Measurements from ENCODE around the gene CLN6. TPM values are rescaled to one million over a fixed set of nuclear protein-coding genes. Genes with fewer than 3 reads are reported as not detected.

CLN6 gene
- total and polyA plus RNA-seq, 9 of the 15 experiments (the other 6 are each of a cell fraction or from before 2014, with no cell fraction given), result 0.71 to 53.3 (median 39.3) TPM

DNA sequence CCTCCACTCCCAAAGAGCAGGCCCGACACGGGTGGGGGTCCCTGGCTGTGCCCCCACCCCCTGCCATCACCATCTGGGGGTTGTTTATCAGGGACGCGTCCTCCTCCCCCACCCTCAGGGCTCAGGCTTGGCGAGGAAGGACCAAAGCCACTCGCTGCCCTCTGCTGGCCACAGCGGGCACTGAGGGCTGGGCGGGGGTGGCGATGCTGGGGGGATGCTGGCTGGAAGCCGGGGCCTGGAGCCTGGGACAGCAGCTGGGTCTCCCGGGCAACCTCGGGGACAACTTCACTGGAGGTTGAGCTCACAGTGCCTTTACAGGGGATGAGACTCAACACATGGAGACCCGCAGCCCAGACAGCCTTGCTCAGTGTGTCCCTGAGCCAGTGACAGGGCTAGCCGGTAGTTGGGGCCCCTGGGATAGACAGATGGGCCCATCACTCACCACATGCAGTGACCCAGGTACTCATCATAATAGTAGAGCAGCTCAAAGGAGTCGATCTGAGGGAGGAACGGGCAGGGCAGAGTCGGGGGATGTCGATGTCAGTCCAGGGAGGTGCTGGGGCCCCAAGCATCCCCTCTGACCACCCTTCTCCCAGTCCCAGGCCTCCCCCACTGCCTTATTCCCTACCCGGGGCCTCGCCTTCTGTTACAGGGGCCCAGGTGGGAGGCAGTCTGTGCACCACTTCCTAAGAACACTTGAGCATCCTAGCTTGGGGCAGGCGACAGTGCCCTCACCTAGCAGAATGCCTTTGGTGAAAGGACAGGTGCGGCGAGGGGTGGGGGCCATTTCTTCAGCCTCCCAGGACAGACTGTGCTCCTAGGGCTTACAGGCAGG lies 18.5 kb downstream of the CLN6 start (continued):
- TF ChIP-seq NR2C2 (CRISPR knock-in tag; IDR thresholded peaks at IDR 0.05) (no peak), NR2C2 (tag; IDR thresholded peaks at IDR 0.05) (no peak), EP300 (IDR thresholded peaks at IDR 0.05; ENCODE audit: low read length) (no peak)
- TF ChIP-seq, protein P1, sequence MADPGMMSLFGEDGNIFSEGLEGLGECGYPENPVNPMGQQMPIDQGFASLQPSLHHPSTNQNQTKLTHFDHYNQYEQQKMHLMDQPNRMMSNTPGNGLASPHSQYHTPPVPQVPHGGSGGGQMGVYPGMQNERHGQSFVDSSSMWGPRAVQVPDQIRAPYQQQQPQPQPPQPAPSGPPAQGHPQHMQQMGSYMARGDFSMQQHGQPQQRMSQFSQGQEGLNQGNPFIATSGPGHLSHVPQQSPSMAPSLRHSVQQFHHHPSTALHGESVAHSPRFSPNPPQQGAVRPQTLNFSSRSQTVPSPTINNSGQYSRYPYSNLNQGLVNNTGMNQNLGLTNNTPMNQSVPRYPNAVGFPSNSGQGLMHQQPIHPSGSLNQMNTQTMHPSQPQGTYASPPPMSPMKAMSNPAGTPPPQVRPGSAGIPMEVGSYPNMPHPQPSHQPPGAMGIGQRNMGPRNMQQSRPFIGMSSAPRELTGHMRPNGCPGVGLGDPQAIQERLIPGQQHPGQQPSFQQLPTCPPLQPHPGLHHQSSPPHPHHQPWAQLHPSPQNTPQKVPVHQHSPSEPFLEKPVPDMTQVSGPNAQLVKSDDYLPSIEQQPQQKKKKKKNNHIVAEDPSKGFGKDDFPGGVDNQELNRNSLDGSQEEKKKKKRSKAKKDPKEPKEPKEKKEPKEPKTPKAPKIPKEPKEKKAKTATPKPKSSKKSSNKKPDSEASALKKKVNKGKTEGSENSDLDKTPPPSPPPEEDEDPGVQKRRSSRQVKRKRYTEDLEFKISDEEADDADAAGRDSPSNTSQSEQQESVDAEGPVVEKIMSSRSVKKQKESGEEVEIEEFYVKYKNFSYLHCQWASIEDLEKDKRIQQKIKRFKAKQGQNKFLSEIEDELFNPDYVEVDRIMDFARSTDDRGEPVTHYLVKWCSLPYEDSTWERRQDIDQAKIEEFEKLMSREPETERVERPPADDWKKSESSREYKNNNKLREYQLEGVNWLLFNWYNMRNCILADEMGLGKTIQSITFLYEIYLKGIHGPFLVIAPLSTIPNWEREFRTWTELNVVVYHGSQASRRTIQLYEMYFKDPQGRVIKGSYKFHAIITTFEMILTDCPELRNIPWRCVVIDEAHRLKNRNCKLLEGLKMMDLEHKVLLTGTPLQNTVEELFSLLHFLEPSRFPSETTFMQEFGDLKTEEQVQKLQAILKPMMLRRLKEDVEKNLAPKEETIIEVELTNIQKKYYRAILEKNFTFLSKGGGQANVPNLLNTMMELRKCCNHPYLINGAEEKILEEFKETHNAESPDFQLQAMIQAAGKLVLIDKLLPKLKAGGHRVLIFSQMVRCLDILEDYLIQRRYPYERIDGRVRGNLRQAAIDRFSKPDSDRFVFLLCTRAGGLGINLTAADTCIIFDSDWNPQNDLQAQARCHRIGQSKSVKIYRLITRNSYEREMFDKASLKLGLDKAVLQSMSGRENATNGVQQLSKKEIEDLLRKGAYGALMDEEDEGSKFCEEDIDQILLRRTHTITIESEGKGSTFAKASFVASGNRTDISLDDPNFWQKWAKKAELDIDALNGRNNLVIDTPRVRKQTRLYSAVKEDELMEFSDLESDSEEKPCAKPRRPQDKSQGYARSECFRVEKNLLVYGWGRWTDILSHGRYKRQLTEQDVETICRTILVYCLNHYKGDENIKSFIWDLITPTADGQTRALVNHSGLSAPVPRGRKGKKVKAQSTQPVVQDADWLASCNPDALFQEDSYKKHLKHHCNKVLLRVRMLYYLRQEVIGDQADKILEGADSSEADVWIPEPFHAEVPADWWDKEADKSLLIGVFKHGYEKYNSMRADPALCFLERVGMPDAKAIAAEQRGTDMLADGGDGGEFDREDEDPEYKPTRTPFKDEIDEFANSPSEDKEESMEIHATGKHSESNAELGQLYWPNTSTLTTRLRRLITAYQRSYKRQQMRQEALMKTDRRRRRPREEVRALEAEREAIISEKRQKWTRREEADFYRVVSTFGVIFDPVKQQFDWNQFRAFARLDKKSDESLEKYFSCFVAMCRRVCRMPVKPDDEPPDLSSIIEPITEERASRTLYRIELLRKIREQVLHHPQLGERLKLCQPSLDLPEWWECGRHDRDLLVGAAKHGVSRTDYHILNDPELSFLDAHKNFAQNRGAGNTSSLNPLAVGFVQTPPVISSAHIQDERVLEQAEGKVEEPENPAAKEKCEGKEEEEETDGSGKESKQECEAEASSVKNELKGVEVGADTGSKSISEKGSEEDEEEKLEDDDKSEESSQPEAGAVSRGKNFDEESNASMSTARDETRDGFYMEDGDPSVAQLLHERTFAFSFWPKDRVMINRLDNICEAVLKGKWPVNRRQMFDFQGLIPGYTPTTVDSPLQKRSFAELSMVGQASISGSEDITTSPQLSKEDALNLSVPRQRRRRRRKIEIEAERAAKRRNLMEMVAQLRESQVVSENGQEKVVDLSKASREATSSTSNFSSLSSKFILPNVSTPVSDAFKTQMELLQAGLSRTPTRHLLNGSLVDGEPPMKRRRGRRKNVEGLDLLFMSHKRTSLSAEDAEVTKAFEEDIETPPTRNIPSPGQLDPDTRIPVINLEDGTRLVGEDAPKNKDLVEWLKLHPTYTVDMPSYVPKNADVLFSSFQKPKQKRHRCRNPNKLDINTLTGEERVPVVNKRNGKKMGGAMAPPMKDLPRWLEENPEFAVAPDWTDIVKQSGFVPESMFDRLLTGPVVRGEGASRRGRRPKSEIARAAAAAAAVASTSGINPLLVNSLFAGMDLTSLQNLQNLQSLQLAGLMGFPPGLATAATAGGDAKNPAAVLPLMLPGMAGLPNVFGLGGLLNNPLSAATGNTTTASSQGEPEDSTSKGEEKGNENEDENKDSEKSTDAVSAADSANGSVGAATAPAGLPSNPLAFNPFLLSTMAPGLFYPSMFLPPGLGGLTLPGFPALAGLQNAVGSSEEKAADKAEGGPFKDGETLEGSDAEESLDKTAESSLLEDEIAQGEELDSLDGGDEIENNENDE (IDR thresholded peaks at IDR 0.05; ENCODE audit: low read depth, low read length), result no peak
- TF ChIP-seq, protein P2, sequence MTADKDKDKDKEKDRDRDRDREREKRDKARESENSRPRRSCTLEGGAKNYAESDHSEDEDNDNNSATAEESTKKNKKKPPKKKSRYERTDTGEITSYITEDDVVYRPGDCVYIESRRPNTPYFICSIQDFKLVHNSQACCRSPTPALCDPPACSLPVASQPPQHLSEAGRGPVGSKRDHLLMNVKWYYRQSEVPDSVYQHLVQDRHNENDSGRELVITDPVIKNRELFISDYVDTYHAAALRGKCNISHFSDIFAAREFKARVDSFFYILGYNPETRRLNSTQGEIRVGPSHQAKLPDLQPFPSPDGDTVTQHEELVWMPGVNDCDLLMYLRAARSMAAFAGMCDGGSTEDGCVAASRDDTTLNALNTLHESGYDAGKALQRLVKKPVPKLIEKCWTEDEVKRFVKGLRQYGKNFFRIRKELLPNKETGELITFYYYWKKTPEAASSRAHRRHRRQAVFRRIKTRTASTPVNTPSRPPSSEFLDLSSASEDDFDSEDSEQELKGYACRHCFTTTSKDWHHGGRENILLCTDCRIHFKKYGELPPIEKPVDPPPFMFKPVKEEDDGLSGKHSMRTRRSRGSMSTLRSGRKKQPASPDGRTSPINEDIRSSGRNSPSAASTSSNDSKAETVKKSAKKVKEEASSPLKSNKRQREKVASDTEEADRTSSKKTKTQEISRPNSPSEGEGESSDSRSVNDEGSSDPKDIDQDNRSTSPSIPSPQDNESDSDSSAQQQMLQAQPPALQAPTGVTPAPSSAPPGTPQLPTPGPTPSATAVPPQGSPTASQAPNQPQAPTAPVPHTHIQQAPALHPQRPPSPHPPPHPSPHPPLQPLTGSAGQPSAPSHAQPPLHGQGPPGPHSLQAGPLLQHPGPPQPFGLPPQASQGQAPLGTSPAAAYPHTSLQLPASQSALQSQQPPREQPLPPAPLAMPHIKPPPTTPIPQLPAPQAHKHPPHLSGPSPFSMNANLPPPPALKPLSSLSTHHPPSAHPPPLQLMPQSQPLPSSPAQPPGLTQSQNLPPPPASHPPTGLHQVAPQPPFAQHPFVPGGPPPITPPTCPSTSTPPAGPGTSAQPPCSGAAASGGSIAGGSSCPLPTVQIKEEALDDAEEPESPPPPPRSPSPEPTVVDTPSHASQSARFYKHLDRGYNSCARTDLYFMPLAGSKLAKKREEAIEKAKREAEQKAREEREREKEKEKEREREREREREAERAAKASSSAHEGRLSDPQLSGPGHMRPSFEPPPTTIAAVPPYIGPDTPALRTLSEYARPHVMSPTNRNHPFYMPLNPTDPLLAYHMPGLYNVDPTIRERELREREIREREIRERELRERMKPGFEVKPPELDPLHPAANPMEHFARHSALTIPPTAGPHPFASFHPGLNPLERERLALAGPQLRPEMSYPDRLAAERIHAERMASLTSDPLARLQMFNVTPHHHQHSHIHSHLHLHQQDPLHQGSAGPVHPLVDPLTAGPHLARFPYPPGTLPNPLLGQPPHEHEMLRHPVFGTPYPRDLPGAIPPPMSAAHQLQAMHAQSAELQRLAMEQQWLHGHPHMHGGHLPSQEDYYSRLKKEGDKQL (CRISPR knock-in tag; IDR thresholded peaks at IDR 0.05; ENCODE audit: borderline replicate concordance), result no peak
- TF ChIP-seq, protein P3, sequence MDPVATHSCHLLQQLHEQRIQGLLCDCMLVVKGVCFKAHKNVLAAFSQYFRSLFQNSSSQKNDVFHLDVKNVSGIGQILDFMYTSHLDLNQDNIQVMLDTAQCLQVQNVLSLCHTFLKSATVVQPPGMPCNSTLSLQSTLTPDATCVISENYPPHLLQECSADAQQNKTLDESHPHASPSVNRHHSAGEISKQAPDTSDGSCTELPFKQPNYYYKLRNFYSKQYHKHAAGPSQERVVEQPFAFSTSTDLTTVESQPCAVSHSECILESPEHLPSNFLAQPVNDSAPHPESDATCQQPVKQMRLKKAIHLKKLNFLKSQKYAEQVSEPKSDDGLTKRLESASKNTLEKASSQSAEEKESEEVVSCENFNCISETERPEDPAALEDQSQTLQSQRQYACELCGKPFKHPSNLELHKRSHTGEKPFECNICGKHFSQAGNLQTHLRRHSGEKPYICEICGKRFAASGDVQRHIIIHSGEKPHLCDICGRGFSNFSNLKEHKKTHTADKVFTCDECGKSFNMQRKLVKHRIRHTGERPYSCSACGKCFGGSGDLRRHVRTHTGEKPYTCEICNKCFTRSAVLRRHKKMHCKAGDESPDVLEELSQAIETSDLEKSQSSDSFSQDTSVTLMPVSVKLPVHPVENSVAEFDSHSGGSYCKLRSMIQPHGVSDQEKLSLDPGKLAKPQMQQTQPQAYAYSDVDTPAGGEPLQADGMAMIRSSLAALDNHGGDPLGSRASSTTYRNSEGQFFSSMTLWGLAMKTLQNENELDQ (CRISPR knock-in tag; IDR thresholded peaks at IDR 0.05; ENCODE audit: borderline replicate concordance), result no peak
